K562 (cell line): ENCODE data around the gene PCAT6. TPM values are rescaled to one million over a fixed set of nuclear protein-coding genes. Genes with fewer than 3 reads are reported as not detected.
A peak's percentile ranks its signal among the peaks of the same experiment; 100 is the strongest.

Experiments used
- ATAC-seq: fragments of 200-7000 bp; cut with Tn5 transposase; 3 replicates; pipeline ENCODE4 v1.9.1; 2020; ENCODE audit warnings: moderate library complexity
- BruUV-seq: library from RNA; stranded (reverse); fragments of 400-500 nt; replicated peaks from 2 replicates; lab custom pipeline; 2021; lab: Mats Ljungman, UMichigan
- CTCF ChIA-PET: fragments of 300-600 bp; formaldehyde crosslinking; extraction: SDS; loops from one replicate; lab custom pipeline; 2021; ENCODE audit warnings: low intra/inter-chr PET ratio; lab: Yijun Ruan, JAX
- POLR2A ChIA-PET: fragments of 300-600, 350-650 bp; sonication (Branson Sonifier 250); formaldehyde crosslinking; extraction: SDS; loops from one replicate; lab custom pipeline; 2021; ENCODE audit warnings: antibody characterized with exemption, inconsistent platforms; lab: Yijun Ruan, JAX
- DNase-seq, 4 experiments: peaks; one replicate each; pipeline versions ENCODE4 v3.0.0 to v3.0.0-alpha.2; 2011 to 2018; ENCODE audit warnings: low spot score in 3 of 4, mixed read lengths in 3 of 4; ENCODE audit errors: extremely low read depth in 1 of 4
- FAIRE-seq: peaks from 2 replicates; lab custom pipeline; 2011; peaks lifted over from hg19 to GRCh38; lab: Jason Lieb, UNC
- H2AFZ ChIP-seq: 2 replicates; pipeline ENCODE4 v1.6.0; 2011; ENCODE audit warnings: low read depth, low read length, control low read depth, inconsistent platforms
- H3K27ac ChIP-seq: fragments of 200-600 bp; 3 replicates; pipeline ENCODE4 v1.8.0; 2011; ENCODE audit warnings: low read depth, mild to moderate bottlenecking, control low read depth, inconsistent platforms, low read length, moderate library complexity, mixed read lengths; ENCODE audit errors: extremely low read depth
- H3K27me3 ChIP-seq, 2 experiments: fragments of 300-600 bp in 1 of 2; 2 replicates in 1 of 2; 3 replicates in 1 of 2; pipeline versions ENCODE4 v1.6.0 to v1.8.0; 2011; ENCODE audit warnings: inconsistent platforms in 2 of 2, low read length in 2 of 2, mild to moderate bottlenecking in 1 of 2, mixed read lengths in 1 of 2, moderate library complexity in 1 of 2; ENCODE audit not compliant: control insufficient read depth in 2 of 2, insufficient read depth in 2 of 2
- H3K36me3 ChIP-seq: fragments of 300-600 bp; 3 replicates; pipeline ENCODE4 v1.8.0; 2011; ENCODE audit warnings: mild to moderate bottlenecking, low read length, inconsistent platforms; ENCODE audit not compliant: control insufficient read depth, insufficient read depth
- H3K4me1 ChIP-seq, 2 experiments: fragments of 200-600 bp in 1 of 2; replicated peaks in 1 of 2; 2 replicates in 1 of 2; 3 replicates in 1 of 2; pipeline versions ENCODE4 v1.5.1 to v1.8.0; 2011; ENCODE audit warnings: inconsistent platforms in 2 of 2, low read length in 2 of 2, mild to moderate bottlenecking in 1 of 2, mixed read lengths in 1 of 2, moderate library complexity in 1 of 2; ENCODE audit not compliant: control insufficient read depth in 2 of 2, insufficient read depth in 2 of 2
- H3K4me2 ChIP-seq: 2 replicates; pipeline ENCODE4 v1.6.1; 2011; ENCODE audit warnings: low read length, control low read depth, inconsistent platforms, mixed read lengths; ENCODE audit not compliant: insufficient read depth
- H3K4me3 ChIP-seq: fragments of 200-600 bp; sonication (generic), shearing (Covaris generic); 2 replicates; pipeline ENCODE4 v1.5.1; 2016; ENCODE audit warnings: control low read depth, inconsistent platforms
- H3K79me2 ChIP-seq: fragments of 200-600 bp; 3 replicates; pipeline ENCODE4 v1.8.0; 2011; ENCODE audit warnings: low read length, inconsistent platforms; ENCODE audit not compliant: control insufficient read depth, insufficient read depth
- H3K9ac ChIP-seq, 2 experiments: 2 replicates each; pipeline versions ENCODE4 v1.6.0 to v1.6.1; 2011; ENCODE audit warnings: low read depth in 2 of 2, low read length in 2 of 2, control low read depth in 1 of 2, inconsistent platforms in 1 of 2, mild to moderate bottlenecking in 1 of 2, mixed read lengths in 1 of 2; ENCODE audit not compliant: insufficient read depth in 1 of 2
- H3K9me1 ChIP-seq: one replicate; pipeline ENCODE4 v1.6.0; 2011; ENCODE audit warnings: inconsistent platforms, mild to moderate bottlenecking, low read length, moderate library complexity; ENCODE audit not compliant: control insufficient read depth, insufficient read depth
- H3K9me3 ChIP-seq: replicated peaks from 2 replicates; pipeline ENCODE4 v1.5.1; 2011; ENCODE audit warnings: low read depth, low read length, inconsistent platforms; ENCODE audit not compliant: control insufficient read depth, insufficient read depth
- H4K20me1 ChIP-seq: replicated peaks from 2 replicates; pipeline ENCODE4 v1.6.1; 2011; ENCODE audit warnings: low read length, inconsistent platforms, mixed read lengths; ENCODE audit not compliant: control insufficient read depth, insufficient read depth
- FOXM1 ChIP-seq, 2 experiments: fragments of 450-650 bp in 1 of 2; sonication (generic) in 1 of 2; formaldehyde crosslinking in 1 of 2; IDR thresholded peaks; 2 replicates each; pipeline versions ENCODE4 v1.6.1 to v1.9.0; 2017 to 2022; ENCODE audit warnings: low read depth in 2 of 2, mild to moderate bottlenecking in 2 of 2, missing genetic modification reagents in 1 of 2, moderate library complexity in 1 of 2
- L3MBTL2 ChIP-seq: fragments of 450-650 bp; IDR thresholded peaks from 2 replicates; pipeline ENCODE4 v1.6.1; 2016; ENCODE audit warnings: mild to moderate bottlenecking, moderate library complexity
- WGBS: fragments of 100-300 bp; shearing (Covaris generic); methylation state at CpG from one replicate; pipeline ENCODE4 v1.1.6; 2016; ENCODE audit warnings: low coverage, mixed read lengths; ENCODE audit not compliant: insufficient coverage; ENCODE audit errors: missing lambda C conversion rate; 5-methylcytosine and 5-hydroxymethylcytosine counted together
- in situ Hi-C: fragments of 300-500 bp; cut with MboI; formaldehyde crosslinking; loops from 4 replicates; pipeline ENCODE4 v1.15.0; 2018; ENCODE audit warnings: inconsistent platforms, mixed read lengths
- intact Hi-C: fragments of 100-400 bp; cut with micrococcal nuclease; formaldehyde crosslinking; loops from 2 replicates; pipeline ENCODE4 v1.14.2; 2022
- polyA plus RNA-seq, 8 experiments: library from polyadenylated mRNA; depleted of rRNA in 4 of 8; stranded (reverse) in 5 of 8; unstranded in 3 of 8; fragments of >200 nt; fragmentation: Nextera tagmentation in 2 of 8; fragmentation: Illumina TruSeq in 1 of 8; extraction: Ambion mirVana in 2 of 8; extraction: Trizol in 1 of 8; gene quantifications; 2 replicates each; pipeline versions ENCODE4 v1.2.1 to v1.2.3, GENCODE V29; 2011 to 2014; ENCODE audit warnings: inconsistent platforms in 1 of 8, missing spikeins in 1 of 8
- total RNA-seq, 7 experiments: library from RNA; depleted of rRNA in 6 of 7; stranded (reverse); fragments of >200 nt in 6 of 7; fragmentation: Illumina TruSeq in 2 of 7; extraction: Trizol in 2 of 7; gene quantifications; 2 replicates each; pipeline versions ENCODE4 v1.2.1 to v1.2.3, GENCODE V29; 2011 to 2021; ENCODE audit warnings: low replicate concordance in 1 of 7
- TF ChIP-seq, protein P1 (sequence below), 2 experiments: fragments of 450-650 bp in 1 of 2; sonication (generic) in 1 of 2; formaldehyde crosslinking in 1 of 2; IDR thresholded peaks in 1 of 2; conservative IDR thresholded peaks in 1 of 2; 2 replicates each; pipeline versions ENCODE4 v1.6.1 to v1.8.1; 2016 to 2023; ENCODE audit warnings: mild to moderate bottlenecking in 2 of 2, moderate library complexity in 2 of 2, inconsistent platforms in 1 of 2, missing genetic modification reagents in 1 of 2

PCAT6 gene
- total and polyA plus RNA-seq, 9 of the 15 experiments (the other 6 are each of a cell fraction or from before 2014, with no cell fraction given): 0.25 to 2.4 (median 0.54) TPM; not detected in 1

DNA sequence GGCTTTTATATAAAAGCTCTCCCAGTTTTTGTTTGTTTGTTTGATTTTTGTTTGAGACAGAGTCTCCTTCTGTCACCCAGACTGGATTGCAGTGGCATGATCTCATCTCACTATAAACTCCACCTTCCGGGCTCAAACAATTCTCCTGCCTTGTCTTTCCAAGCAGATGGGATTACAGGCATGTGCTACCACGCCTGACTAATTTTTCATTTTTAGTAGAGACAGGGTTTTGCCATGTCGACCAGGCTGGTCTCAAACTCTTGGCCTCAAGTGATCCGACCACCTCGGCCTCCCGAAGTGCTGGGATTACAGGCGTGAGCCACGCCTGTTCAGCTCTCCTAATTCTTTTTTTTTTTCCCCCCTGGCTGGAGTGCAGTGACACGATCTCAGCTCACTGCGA lies 4.4 kb downstream of the PCAT6 start:
- no peaks in the 10 kb centered on the region for H3K9me3 ChIP-seq
- no peak overlapping the region; the same call in 1 of the 2 replicates for H2AFZ ChIP-seq
- 15% methylated on average over 9 of the region's 10 CpGs for WGBS
- H3K9ac ChIP-seq: no peak overlapping the region
- peaks cover 5% of the 10 kb centered on the region for H4K20me1 ChIP-seq
- CTCF ChIA-PET: no interaction called here
- no peaks in the 10 kb centered on the region for H3K9me1 ChIP-seq
- POLR2A ChIA-PET: interaction anchor here (1.1 to 1.4 kb wide), 3 partner anchors 10 to 17 kb away, joined by 3 to 5 read pairs (median 4); no protein-coding TSS in a partner anchor
- no peak overlapping the region for H3K4me2 ChIP-seq
- H3K27ac ChIP-seq: no peak overlapping the region
- TF ChIP-seq FOXM1 (IDR thresholded peaks at IDR 0.05; ENCODE audit: low read depth) (no peak), FOXM1 (CRISPR knock-in tag; IDR thresholded peaks at IDR 0.05; ENCODE audit: low read depth) (no peak), L3MBTL2 (0 out of 2 replicates have a peak, but pooled peaks have one; percentile 20)
- TF ChIP-seq, protein P1, sequence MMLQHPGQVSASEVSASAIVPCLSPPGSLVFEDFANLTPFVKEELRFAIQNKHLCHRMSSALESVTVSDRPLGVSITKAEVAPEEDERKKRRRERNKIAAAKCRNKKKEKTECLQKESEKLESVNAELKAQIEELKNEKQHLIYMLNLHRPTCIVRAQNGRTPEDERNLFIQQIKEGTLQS (IDR thresholded peaks at IDR 0.05): peak; percentile 39; the same call in 1 of the 2 replicates
- TF ChIP-seq, protein P1 (CRISPR knock-in tag; conservative IDR thresholded peaks at IDR 0.05): no peak
- TF ChIP-seq, all 486 proteins: peak for 2
- BruUV-seq: no TSS peak
- intact Hi-C loops (no loop called here), in situ Hi-C loops (no loop called here)
- DNase-seq (no peak), FAIRE-seq (no peak), ATAC-seq (no peak)
- peaks cover 10 to 19% of the 10 kb centered on the region in 2 experiments; a peak in 4 of 5 replicates for H3K4me1 ChIP-seq
- H3K4me3 ChIP-seq: no peak overlapping the region
- H3K36me3 ChIP-seq: no peaks in the 10 kb centered on the region
- H3K79me2 ChIP-seq: no peaks in the 10 kb centered on the region
- peaks cover 14 to 15% of the 10 kb centered on the region in 2 experiments; a peak in 4 of 5 replicates for H3K27me3 ChIP-seq
